Coronary artery (tissue), 2 donors: ENCODE results near the gene ANKRD29.

Experiments
- DNase-seq: peaks from one replicate; pipeline ENCODE4 v3.0.0-alpha.2; 2017; ENCODE audit warnings: low spot score
- H3K27ac ChIP-seq, 2 donors: fragments of 200-600 bp; sonication (generic); one replicate each; pipeline ENCODE4 v1.5.1; 2016 to 2019
- H3K4me3 ChIP-seq: fragments of 200-600 bp; sonication (generic); 2 replicates; pipeline ENCODE4 v1.5.1; 2016; ENCODE audit warnings: mild to moderate bottlenecking, moderate library complexity
- CTCF ChIP-seq: fragments of 200-600 bp; sonication (generic); IDR thresholded peaks from one replicate; pipeline ENCODE4 v1.5.1; 2019; ENCODE audit warnings: antibody characterized with exemption

Gene ANKRD29

GRCh38 chr18:23570912-23571504, 91.7 kb downstream of the ANKRD29 start:
- DNase-seq = no peak
- TF ChIP-seq CTCF = no peak
- H3K27ac ChIP-seq = no peak overlapping the region
- no peak overlapping the region for H3K4me3 ChIP-seq

GRCh38 chr18:23569299-23570063, 93.2 kb downstream of the ANKRD29 start:
- no peak for TF ChIP-seq CTCF
- Histone ChIP-seq H3K27ac (no peak overlapping the region), H3K4me3 (no peak overlapping the region)
- no peak for DNase-seq

- Histone ChIP-seq H3K27ac (no peak overlapping the region), H3K4me3 (no peak overlapping the region)
- DNase-seq = no peak
- no peak for TF ChIP-seq CTCF
These were observed 94.2 kb downstream of the ANKRD29 start for GRCh38 chr18:23568281-23569138.

GRCh38 chr18:23567671-23568070, 95.0 kb downstream of the ANKRD29 start:
- TF ChIP-seq CTCF = no peak
- H3K4me3 ChIP-seq = no peak overlapping the region
- H3K27ac ChIP-seq = no peak overlapping the region
- no peak for DNase-seq

- Histone ChIP-seq H3K4me3 (no peak overlapping the region), H3K27ac (no peak overlapping the region)
- TF ChIP-seq CTCF = no peak
- no peak for DNase-seq
These were observed 96.7 kb downstream of the ANKRD29 start for GRCh38 chr18:23565916-23566547.

- no peak overlapping the region for H3K27ac ChIP-seq
- TF ChIP-seq CTCF = no peak
- DNase-seq = no peak
- no peak overlapping the region for H3K4me3 ChIP-seq
These were observed 99.2 kb downstream of the ANKRD29 start for GRCh38 chr18:23563377-23564043.
